ENCODE data around the gene METTL2A.
"Not testable (repeated sequence)": the region's sequence is repeated elsewhere in the genome, so short reads cannot be mapped to it uniquely, and the experiment has no call there.

METTL2A gene, protein sequence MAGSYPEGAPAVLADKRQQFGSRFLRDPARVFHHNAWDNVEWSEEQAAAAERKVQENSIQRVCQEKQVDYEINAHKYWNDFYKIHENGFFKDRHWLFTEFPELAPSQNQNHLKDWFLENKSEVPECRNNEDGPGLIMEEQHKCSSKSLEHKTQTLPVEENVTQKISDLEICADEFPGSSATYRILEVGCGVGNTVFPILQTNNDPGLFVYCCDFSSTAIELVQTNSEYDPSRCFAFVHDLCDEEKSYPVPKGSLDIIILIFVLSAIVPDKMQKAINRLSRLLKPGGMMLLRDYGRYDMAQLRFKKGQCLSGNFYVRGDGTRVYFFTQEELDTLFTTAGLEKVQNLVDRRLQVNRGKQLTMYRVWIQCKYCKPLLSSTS

DNA sequence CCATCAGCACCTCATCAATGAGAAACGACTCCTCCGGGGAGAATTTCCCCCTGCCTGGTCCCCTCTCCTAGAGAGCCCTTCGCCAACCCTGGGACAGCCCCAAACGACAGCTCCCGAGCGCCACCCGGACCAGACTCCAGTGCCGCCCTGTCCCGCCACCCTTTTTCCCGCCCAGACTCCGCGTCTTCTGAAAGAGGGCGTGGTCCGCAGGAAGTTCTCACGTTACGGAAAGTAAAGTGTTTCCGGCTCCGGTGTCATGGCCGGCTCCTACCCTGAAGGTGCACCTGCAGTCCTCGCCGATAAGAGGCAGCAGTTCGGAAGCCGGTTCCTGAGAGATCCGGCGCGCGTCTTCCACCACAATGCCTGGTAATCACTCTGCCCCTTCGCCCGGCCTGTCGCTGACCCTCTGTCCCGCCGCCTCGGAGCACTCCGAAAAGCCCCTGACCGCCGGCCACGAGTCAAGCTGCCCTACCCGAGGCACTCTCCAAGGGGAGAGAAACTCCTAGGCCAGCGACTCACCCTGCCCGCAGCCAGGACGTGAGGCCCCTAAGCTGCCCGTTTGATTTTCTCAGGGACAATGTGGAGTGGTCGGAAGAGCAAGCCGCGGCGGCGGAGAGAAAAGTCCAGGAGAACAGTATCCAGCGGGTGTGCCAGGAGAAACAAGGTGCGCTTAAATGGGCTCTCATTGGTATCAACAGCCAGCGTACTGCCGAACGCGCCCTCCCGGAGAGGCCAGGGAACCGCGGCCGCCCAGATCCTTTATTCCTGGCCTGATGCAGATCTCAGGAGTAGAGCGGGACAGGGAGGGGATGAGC is at the start of gene METTL2A:
METTL2A (plus strand) TSS at position 251 of the 815 bp plus-strand sequence; CDS start at position 257, 6 bp downstream.
- DNase-seq (ENCODE audit: low read depth in 2 of 2) = peak; percentile 73 to 77

DNA sequence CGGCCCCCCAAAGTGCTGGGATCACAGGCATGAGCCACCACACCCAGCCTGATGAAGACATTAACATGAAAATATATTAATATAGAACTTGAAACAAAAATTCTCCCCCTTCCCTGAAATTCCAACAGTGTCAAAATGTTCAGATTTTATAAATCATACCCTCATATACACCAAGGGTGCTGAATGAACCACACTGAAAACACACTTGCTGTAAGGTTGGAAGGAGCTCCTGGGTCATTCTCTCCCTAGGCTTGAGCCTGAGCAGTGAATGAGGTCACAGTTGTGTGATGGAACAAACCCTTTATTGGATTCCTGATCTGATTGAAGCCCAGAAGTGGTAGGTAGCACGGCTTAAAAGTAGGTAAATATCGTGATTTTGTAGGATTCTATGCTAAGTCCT is 43.4 kb upstream of the METTL2A start, which contains the start of gene EFCAB3:
EFCAB3 (plus strand) TSS at position 301 of the 400 bp plus-strand sequence. CDS start 2,427 bp downstream, outside the sequence.
- no peak for DNase-seq (ENCODE audit: low read depth in 2 of 2)

DNA sequence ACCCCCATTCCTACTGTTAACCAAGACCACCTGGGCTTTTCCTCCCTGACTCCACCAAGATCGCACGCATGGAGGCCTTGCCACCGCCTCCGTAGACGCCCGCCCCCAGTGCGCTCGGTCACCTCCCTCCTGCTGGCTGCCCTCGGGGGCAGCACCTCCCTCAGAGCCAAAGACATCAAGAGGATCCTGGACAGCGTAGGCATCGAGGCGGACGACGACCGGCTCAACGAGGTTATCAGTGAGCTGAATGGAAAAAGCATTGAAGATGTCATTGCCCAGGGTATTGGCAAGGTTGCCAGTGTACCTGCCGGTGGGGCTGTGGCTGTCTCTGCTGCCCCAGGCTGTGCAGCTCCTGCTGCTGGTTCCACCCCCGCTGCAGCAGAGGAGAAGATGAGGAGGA is 42.1 kb upstream of the METTL2A start:
- DNase-seq (ENCODE audit: low read depth in 2 of 2) = no peak

DNA sequence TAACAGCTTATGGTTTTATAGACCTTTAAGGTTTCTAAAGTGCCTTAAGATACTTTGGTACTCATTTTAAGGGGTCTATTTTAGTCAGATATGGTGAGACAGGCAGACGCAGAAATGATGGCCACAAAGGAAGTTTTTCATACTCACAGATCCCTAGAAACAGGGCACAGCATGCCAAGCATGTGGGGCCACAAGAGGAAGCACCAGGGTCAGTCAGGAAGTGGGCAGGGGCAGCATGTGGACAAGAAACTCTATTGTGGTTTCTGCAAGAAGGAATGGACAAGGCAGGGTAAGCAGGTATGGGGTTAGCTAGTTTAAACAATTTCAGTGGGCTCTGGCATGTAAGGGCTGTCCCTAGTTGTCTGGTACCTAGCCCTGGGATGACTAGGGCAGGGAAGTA is 34.8 kb upstream of the METTL2A start:
- no peak for DNase-seq (ENCODE audit: low read depth in 2 of 2)

DNA sequence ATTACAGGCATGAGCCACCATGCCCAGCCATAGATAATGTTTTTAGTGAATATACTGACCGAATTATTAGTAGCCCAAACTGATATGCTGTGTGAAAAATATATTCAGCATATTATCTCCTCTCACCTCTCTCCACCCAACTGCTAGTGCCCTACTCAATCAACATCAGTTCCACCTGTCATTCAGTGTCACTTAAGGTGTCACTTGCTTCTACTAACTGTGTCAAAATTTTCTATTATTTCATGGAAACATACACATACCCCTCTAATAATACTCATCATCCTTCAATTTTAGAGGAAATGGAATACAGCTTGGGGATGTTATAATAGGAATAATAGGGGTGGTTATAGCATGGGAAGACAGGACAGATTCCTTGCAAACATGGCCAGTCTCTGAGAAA is 30.8 kb upstream of the METTL2A start:
- DNase-seq (ENCODE audit: low read depth in 2 of 2) = no peak

DNA sequence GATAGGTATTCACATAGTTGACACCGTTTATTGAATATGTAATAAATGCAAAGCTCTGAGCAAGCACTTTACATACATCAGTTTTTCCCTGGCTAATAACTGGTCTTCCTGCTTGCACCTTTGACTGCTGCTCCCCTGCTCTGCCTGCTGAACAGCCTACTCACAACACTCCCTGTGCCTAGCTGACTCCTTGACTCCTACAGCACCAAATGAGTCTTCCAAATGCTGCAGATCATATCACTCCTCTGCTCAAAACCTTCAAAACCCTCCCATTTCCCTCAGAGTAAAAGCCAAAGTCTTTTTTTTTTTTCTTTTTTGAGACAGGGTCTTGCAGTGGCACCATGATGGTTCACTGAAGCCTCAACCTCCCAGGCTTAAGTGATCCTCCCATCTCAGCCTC is 24.8 kb upstream of the METTL2A start:
- no peak for DNase-seq (ENCODE audit: low read depth in 2 of 2)

DNA sequence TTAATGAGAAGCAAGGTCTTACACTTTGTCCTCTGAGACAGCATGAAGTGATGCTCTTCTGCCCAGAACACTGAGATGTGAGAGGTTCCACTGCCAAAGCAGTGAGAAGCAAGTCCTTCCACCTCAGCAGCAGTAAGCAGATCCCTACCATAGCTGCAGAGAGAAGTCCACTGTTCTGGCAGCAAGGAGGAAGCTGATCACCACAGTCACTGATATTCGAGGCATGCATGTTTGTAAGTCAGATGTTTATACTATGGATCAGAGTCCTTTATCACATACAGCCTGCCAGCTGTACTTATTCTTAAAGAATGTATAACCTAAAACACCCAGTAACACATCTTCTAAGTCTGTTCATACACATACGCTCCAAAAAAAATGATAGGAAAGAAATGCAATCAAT is 18.2 kb upstream of the METTL2A start:
- DNase-seq (ENCODE audit: low read depth in 2 of 2) = no peak

DNA sequence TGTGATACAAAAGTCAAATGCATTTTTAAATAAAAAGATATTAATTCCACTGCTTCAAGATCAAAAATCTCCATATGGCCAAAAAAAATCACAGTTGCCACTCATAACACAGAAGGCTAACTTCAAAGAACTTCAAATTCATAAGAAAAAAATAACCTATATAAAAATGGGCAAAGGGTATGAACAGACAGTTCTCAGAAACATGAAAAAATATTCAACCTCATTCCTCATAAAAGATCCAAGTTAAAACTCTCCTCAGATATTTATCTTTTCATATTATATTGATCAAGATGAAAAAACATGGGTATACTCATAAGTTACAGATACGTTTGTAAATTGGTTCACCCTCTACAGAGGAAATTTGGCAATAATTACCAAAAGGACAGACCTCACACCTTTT is 10.6 kb upstream of the METTL2A start:
- not testable (repeated sequence) for DNase-seq (ENCODE audit: low read depth in 2 of 2)

DNA sequence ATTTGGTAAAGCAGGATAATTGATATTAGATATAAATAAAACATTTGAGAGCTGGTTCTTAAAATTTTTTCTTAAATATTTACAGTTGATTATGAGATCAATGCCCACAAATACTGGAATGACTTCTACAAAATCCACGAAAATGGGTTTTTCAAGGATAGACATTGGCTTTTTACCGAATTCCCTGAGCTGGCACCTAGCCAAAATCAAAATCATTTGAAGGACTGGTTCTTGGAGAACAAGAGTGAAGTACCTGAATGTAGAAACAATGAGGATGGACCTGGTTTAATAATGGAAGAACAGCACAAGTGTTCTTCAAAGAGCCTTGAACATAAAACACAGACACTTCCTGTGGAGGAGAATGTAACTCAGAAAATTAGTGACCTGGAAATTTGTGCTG is 2.5 kb downstream of the METTL2A start:
- DNase-seq (ENCODE audit: low read depth in 2 of 2) = not testable (repeated sequence)

DNA sequence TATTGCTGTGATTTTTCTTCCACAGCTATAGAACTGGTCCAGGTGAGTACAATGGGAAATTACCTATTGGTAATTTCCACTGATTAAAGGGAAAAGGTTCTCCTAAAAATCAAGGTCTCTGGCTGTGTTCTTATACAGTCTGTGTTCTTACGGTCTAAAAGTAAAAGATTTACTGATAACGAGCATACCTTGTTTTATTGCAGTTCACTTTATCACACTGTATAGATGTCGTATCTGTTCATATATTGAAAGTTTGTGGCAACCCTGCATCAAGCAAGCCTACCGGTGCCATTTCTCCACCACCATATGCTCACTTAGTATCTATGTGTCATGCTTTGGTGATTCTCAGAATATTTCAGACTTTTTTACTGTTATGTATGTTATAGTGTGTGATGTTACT is 11.6 kb downstream of the METTL2A start:
- not testable (repeated sequence) for DNase-seq (ENCODE audit: low read depth in 2 of 2)

DNA sequence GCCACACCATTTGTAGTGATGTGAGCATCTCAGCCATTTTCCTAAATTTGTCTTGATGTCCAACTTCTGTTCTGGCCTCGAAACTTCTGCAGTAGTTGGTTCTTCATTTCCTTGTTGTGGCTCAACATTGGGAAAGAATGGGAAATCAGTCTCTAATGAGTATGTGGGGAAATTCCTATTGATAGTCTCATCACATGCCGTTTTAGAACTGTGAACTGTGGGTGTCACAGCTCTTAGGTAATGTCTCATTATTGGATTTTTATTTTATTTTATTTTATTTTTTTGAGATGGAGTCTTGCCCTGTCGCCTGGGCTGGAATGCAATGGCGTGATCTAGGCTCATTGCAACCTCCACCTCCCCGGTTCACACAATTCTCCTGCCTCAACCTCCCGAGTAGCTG is 17.5 kb downstream of the METTL2A start:
- DNase-seq (ENCODE audit: low read depth in 2 of 2) = not testable (repeated sequence)

DNA sequence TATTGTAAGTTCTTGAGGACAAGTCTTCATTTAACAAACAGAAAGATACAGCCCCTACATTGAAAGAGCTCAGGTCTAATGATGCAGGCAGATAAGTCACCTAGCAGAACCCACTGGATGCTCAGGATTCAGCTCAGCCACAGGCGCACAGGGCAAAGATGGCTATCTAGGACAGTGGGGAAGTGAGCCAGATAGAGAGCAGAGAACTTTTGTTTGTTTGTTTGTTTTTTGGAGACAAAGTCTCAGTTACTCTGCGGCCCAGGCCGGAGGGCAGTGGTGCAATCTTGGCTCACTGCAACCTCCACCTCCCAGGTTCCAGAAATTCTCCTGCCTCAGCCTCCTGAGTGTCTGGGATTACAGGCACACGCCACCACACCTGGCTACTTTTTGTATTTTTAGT is 20.4 kb downstream of the METTL2A start:
- DNase-seq (ENCODE audit: low read depth in 2 of 2) = no peak

DNA sequence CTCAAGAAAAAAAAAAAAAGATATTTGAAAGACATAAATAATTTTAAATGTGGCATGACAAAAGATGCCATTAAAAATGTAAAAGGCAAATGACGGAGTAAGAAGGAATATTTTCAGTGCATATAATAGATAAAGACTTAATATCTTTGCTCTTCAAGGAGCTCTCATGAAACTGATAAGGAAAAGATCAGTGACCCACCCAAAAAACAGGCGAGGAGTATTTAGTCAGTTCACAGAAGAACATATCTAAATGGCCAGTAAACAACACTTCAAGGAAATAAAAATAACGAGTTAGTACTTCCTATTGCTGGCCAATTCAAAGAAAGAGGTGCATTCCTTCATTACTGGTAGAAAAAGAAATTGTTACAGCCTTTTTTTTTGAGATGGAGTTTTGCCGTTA is 22.1 kb downstream of the METTL2A start:
- not testable (repeated sequence) for DNase-seq (ENCODE audit: low read depth in 2 of 2)

DNA sequence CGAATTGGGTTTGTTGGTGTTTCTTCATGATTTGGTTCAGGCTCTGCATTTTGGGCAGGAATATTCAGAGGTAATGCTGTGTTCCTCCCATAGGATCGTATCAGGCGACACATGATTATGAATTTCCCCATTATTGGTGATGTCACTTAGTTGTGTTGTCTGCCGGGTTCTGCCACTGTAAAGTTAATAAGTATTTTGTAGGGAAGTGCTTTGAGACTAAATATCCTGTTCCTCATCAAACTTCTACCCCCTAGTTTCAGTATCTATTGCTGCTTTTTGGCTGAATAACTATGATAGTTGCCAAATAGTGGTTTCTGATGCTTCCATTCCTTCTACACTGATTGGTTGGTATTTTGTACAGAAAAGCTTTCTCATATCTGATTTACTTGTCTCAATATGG is 28.5 kb downstream of the METTL2A start:
- DNase-seq (ENCODE audit: low read depth in 2 of 2) = not testable (repeated sequence)

DNA sequence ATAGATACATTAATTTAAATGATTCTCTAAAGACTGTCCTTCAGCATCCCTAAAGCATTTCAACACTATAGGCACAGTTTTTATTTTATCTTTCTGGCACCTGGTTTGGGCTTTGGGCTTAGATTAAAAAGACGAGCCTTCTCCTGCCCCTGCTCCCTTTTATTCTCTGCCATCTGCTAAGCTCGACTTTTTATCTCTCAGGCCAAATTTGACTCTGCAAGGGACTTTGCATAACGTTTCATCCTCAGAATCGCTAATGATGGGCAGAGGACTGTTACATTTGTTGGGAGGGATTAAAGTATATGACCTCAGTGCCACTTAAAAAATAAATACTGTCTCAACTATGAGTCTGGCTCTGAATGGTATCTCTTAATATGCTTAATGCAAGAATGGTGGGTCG is 29.3 kb downstream of the METTL2A start:
- DNase-seq (ENCODE audit: low read depth in 2 of 2) = not testable (repeated sequence)

DNA sequence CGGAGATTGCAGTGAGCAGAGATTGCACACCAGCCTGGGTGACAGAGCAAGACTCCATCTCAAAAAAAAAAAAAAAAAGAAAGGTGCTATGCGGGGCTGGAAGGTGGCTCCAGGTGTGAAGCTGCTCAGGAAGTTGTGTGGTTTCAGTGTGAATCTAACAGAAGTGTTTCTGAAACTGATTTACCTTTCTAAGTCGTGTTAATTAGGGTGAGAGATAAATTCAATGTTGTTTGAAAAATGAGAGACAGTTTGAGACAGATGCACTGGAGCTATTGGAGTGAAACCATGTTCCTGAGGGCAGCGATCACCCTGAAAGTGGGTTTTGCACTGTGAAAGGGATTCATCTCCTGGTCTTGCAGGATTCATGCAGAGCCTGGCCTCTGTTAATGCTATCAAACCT is 30.0 kb downstream of the METTL2A start:
- not testable (repeated sequence) for DNase-seq (ENCODE audit: low read depth in 2 of 2)

DNA sequence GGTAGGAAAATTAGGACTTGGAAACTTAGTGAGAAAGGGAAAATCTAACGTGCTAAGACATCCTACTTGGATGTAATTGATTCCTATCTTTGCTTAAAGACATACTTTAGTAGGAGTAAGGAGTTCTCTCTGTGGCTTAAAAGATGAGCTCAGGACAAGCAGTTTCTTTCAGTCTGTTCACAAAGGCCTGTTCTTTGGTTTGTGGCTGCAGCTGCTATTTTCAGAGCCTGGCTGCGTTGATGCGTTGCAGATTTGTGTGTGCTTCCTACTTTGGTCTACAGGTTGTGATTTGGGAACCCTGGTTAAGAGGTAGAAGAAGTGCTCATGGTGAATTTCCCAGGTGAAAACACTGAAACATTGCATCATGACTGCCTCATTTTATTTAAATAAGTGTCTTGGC is 30.4 kb downstream of the METTL2A start:
- not testable (repeated sequence) for DNase-seq (ENCODE audit: low read depth in 2 of 2)

DNA sequence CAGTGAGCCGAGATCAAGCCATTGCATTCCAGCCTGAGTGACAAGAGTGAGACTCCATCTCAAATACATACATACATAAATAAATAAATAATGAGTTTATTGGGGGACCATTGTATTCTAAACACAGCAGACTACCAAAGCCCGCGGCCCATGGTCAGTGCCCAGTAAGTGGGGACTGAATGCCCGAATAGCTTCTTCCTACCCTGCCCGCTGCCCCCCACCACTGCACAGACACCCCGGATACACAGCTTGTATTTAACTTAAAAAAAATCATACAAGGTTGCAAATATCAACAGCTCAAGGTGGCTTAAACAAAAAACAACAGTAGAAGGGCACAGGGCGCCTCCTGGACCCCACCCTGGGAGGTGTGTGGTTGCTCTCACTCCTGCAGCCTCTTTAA is 32.3 kb downstream of the METTL2A start:
- DNase-seq (ENCODE audit: low read depth in 2 of 2) = no peak

DNA sequence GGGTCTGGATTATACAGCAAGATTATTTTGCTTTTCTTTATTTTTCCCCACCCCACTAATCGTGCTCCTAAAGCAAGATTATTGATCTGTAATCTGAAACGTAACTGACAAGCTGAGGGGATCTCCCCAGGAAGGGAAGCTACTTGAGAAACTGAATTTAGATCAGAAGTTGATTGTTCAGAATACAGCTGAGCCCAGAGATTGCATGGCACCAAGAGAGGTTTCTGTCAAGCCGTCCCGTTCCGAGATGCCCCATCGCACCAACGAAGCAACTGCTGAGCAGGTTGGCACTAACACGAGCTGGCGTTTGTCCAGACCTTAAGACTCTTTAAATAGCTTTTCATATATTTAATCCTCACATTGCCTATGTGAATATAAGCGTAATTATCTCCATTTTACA is 34.8 kb downstream of the METTL2A start:
- DNase-seq (ENCODE audit: low read depth in 2 of 2) = not testable (repeated sequence)

DNA sequence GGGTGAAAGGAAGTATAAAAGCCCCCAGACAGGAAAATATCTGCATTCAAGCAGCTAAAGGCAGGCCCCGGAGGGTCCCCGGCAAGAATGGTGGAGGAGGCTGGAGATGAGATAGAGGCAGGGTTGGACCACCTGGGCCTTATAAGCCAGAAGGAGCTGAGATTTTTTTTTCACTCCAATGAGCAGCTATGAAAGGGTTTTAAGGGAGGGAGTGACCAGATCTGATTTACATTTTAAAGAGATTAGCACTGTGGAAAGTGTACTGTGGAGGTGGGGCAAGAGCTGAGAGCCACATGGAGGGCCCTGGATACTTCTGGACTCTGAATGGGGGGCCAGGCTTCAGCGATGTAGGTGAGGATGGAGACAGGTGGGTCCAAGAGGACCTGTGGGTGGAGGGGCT is 40.7 kb downstream of the METTL2A start:
- DNase-seq (ENCODE audit: low read depth in 2 of 2) = not testable (repeated sequence)

DNA sequence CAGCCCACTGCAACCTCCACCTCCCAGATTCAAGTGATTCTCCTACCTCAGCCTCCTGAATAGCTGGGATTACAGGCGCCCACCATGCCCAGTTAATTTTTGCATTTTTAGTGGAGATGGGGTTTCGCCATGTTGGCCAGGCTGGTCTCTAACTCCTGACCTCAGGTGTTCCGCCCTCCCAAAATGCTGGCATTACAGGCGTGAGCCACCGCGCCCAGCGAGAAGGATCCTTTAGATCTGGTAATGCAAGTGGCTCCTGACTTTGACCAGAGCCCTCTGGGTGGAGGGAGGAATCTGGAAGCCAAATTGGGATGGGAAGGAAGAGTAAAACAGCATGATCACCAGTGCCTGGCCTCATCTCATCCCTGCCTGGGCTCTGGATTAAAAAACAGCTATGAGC is 41.6 kb downstream of the METTL2A start:
- DNase-seq (ENCODE audit: low read depth in 2 of 2) = not testable (repeated sequence)

DNA sequence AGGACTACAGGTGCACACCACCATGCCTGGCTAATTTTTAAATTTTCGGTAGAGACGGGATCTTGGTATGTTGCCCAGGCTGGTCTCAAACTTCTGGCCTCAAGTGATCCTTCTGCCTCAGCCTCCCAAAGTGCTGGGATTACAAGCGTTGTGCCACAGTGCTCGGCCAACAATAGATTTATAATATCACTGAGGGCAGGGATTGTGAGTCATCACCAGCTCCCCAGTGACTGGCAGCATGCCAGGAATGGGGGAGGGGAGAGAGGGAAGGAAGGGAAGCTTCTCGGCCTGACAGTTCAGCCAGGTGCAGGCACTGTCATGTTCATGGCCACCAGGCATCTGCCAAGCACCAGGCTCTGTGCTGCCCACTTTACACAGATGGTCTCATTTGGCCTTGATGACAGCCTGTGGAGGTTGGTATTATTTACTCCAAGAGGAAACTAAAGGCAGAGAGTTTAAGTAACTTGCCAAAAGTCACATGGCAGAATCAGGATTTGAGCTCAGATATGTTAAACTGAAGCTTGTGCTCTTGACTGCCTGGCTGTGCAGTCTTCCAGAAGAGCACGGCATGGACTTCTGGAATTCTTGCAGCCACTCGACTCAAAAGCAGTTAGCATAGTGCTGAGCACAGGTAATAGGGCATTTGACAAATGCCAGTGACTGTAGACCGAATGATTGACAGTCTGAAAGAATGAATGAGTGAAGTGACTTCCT is 47.1 kb downstream of the METTL2A start:
- DNase-seq (ENCODE audit: low read depth in 2 of 2) = peak; percentile 36 to 42

Measured in stimulated activated CD8-positive, alpha-beta memory T cell treated with anti-CD3 and anti-CD28 coated beads, Interleukin-7, amount 100 ng/mL, for 4 hours (primary cell).